Measurements from ENCODE around the gene ITGAD.
"Not testable (repeated sequence)": the region's sequence is repeated elsewhere in the genome, so short reads cannot be mapped to it uniquely, and the experiment has no call there.

ITGAD gene

DNA sequence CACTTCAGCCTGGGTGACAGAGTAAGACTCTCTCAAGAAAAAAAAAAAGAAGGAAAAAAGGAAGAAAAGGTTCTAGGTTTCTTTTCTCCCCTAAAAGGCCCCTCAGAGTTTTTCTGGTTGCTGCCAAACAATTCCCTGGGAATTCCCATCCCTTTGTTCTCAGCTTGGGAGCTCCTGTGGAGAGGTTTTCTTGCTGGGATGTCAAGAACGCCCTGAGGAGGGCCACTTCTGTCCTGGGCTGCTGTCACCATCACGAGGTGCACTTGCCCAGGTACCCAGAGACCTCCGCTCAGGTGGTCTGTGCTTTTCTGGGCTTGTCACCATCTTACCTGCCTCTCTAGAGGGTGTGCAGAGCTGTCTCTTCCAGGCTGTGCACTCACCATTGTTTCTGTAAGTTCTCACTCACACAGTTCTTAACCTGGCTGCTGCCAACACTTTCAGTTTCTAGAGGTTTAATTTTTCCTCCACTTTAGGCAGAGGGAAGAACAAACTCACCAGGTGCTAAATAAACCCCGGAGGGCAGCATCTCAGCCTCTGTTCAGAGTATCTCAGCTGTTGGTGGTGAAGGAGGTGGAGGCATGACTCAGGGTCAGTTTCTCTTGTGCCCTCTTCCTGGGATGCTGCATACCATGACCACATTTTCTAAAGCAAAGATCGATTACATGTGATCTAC lies 37.4 kb downstream of the ITGAD start:
- TF ChIP-seq, protein P1, sequence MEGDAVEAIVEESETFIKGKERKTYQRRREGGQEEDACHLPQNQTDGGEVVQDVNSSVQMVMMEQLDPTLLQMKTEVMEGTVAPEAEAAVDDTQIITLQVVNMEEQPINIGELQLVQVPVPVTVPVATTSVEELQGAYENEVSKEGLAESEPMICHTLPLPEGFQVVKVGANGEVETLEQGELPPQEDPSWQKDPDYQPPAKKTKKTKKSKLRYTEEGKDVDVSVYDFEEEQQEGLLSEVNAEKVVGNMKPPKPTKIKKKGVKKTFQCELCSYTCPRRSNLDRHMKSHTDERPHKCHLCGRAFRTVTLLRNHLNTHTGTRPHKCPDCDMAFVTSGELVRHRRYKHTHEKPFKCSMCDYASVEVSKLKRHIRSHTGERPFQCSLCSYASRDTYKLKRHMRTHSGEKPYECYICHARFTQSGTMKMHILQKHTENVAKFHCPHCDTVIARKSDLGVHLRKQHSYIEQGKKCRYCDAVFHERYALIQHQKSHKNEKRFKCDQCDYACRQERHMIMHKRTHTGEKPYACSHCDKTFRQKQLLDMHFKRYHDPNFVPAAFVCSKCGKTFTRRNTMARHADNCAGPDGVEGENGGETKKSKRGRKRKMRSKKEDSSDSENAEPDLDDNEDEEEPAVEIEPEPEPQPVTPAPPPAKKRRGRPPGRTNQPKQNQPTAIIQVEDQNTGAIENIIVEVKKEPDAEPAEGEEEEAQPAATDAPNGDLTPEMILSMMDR (IDR thresholded peaks at IDR 0.05; ENCODE audit: control extremely low read depth, extremely low read depth, low read depth, missing control alignments): no peak
- ChIA-PET POLR2A (no interaction called here), CTCF (interaction anchor here (0.7 to 8.1 kb wide), 7 partner anchors 9 to 288 kb away, joined by 3 to 44 read pairs (median 5); partner anchors contain the start of gene ZNF843)
- DNase-seq (ENCODE audit: extremely low spot score): no peak

- POLR2A ChIA-PET: interaction anchor here (0.6 kb wide), 1 partner anchor 11 kb away, joined by 3 read pairs; no protein-coding TSS in a partner anchor
- TF ChIP-seq, protein P1 (IDR thresholded peaks at IDR 0.05; ENCODE audit: control extremely low read depth, extremely low read depth, low read depth, missing control alignments): no peak
- CTCF ChIA-PET: no interaction called here
Observed at GRCh38 chr16:31435341-31436220, 42.4 kb downstream of the ITGAD start.

DNA sequence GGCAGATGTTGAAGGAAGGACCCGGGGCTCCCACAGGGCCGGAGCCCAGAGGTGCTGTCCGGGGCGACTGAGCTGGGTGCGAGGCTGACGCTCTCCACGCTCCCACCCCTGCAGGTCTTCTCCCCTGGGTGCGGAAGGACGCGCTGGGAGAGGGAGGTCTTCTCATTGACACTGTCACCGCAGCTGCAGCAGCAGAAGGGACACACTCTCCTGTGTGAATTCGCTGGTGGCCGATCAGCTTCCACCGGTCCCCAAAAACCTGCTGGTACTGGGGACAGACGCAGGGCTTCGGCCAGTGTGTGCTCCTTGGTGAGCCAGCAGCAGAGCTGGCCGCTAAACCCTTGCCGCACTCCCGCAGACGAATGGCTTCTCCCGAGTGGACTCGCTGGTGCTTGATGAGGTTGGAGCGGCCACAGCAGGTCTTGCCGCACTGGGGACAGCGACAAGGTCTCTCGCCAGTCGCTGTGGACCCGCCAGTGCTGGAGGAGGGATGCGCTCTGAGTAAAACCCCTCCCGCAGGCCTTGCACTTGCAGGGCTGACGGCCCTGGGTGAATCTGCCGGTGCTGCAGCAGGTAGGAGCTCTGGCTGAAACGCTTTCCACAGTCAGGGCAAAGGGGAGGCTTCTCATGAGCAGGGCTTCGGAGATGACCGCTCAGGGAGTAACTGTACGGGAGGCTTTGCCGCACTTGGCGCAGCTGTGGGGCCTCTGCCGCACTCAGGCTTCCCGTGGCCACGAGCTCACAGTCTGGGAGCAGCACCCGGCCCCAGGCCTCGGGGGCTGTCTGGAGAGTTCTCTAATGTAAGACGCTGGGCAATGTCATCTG lies 43.3 kb downstream of the ITGAD start:
- DNase-seq (ENCODE audit: extremely low spot score): no peak
- ChIA-PET POLR2A (interaction anchor here (0.5 kb wide), 1 partner anchor 227 kb away, joined by 6 read pairs; no protein-coding TSS in a partner anchor), CTCF (interaction anchor here (0.9 kb wide), 1 partner anchor 12 kb away, joined by 3 read pairs; no protein-coding TSS in a partner anchor)
- TF ChIP-seq, protein P1 (IDR thresholded peaks at IDR 0.05; ENCODE audit: control extremely low read depth, extremely low read depth, low read depth, missing control alignments): no peak

More at GRCh38 chr16:31435341-31436220, 42.4 kb downstream of the ITGAD start:
- DNase-seq (ENCODE audit: extremely low spot score): no peak

DNA sequence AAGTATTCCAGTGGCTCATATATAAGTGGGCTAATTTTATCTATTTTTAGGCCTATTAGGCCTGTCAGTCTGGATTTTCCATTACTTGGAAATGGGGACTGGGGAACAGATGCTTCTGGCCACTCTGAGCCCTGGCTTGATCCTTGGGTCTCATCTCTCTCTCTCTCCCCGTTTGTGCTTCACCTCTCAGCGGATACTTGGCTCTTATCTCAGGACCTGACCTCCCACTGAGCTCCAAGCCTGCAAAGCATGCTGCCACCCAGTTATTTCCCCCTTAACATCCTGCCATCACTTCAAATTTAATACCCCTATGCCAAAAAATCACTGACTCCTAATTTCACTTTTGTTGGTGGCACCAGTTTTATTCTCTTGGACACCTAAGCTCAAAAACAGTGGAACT lies 45.3 kb downstream of the ITGAD start:
- POLR2A ChIA-PET: interaction anchor here (1.1 kb wide), 1 partner anchor 258 kb away, joined by 7 read pairs; the partner anchor contains the start of gene FUS
- DNase-seq (ENCODE audit: extremely low spot score): no peak
- TF ChIP-seq, protein P1 (IDR thresholded peaks at IDR 0.05; ENCODE audit: control extremely low read depth, extremely low read depth, low read depth, missing control alignments): no peak
- CTCF ChIA-PET: interaction anchor here (3.1 to 8.2 kb wide), 2 partner anchors 8 to 20 kb away, joined by 10 to 105 read pairs; partner anchors contain the start of gene ARMC5

DNA sequence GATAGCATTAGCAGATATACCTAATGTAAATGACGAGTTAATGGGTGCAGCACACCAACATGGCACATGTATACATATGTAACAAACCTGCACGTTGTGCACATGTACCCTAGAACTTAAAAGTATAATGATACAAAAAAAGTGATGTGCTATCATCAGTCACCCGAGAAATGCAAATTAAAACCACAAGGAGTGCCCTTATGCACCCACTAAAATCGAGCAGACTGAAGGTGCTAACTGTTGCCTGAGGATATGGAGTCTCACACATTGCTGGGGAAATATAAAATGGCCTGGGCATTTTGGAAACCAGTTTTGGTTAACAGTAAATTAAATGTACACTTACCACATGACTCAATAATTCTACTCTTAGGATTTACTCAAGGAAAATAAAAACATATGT lies 45.9 kb downstream of the ITGAD start:
- ChIA-PET CTCF (interaction anchor here (2.6 to 8.2 kb wide), 3 partner anchors 9 to 56 kb away, joined by 8 to 105 read pairs (median 10); partner anchors contain the start of gene ARMC5), POLR2A (interaction anchor here (1.1 kb wide), 1 partner anchor 259 kb away, joined by 7 read pairs; the partner anchor contains the start of gene FUS)

DNA sequence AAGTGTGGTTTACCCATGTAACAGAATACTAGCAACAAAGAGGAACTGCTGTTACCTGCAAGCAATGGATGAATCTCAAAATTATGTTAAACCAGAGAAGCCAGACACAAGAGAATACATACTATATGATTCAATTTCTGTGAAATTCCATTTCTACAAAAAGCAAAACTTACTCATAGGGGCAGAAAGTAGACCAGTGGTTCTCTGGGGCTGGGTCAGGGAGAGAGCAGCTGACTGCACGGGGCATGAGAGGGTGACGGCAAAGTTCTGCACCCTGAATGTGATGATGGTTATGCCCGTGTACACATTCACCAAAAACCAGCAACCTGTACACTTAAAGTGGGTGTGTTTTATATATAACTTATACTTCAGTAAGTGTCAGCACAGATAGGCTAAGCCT lies 46.4 kb downstream of the ITGAD start:
- TF ChIP-seq, protein P1 (IDR thresholded peaks at IDR 0.05; ENCODE audit: control extremely low read depth, extremely low read depth, low read depth, missing control alignments): no peak
- DNase-seq (ENCODE audit: extremely low spot score): no peak
- POLR2A ChIA-PET: interaction anchor here (0.9 kb wide), 1 partner anchor 256 kb away, joined by 3 read pairs; no protein-coding TSS in a partner anchor
- CTCF ChIA-PET: interaction anchor here (2.1 to 8.2 kb wide), 4 partner anchors 9 to 455 kb away, joined by 6 to 105 read pairs (median 9); partner anchors contain the start of genes ARMC5 and HSD3B7

More for the DNA sequence above, 45.9 kb downstream of the ITGAD start:
- not testable (repeated sequence) for DNase-seq (ENCODE audit: extremely low spot score)
